HepG2 (cell line): ENCODE data around the gene SCG2.

Source experiments
- NBN ChIP-seq: fragments of 450-650 bp; conservative IDR thresholded peaks from 2 replicates; pipeline ENCODE4 v1.6.1; 2017
- POLR2AphosphoS5 ChIP-seq: IDR thresholded peaks from 2 replicates; pipeline ENCODE4 v1.6.1; 2012; ENCODE audit warnings: low read depth, low read length
- RXRA ChIP-seq: sonication (generic); formaldehyde crosslinking; IDR thresholded peaks from 2 replicates; pipeline ENCODE4 v1.5.1; 2020; ENCODE audit warnings: missing genetic modification reagents
- XBP1 ChIP-seq: sonication (generic); formaldehyde crosslinking; IDR thresholded peaks from 2 replicates; pipeline ENCODE4 v1.5.0; 2020; ENCODE audit warnings: missing genetic modification reagents
- TF ChIP-seq, protein P1 (sequence below): sonication (generic); formaldehyde crosslinking; IDR thresholded peaks from 2 replicates; pipeline ENCODE4 v1.5.0; 2020; ENCODE audit warnings: mild to moderate bottlenecking, missing genetic modification reagents, moderate library complexity
- TF ChIP-seq, protein P2 (sequence below): IDR thresholded peaks from 2 replicates; pipeline ENCODE4 v1.6.1; 2012; ENCODE audit warnings: inconsistent platforms
- TF ChIP-seq, protein P3 (sequence below): sonication (generic); formaldehyde crosslinking; IDR thresholded peaks from 2 replicates; pipeline ENCODE4 v1.5.0; 2020; ENCODE audit warnings: mild to moderate bottlenecking, missing genetic modification reagents

DNA sequence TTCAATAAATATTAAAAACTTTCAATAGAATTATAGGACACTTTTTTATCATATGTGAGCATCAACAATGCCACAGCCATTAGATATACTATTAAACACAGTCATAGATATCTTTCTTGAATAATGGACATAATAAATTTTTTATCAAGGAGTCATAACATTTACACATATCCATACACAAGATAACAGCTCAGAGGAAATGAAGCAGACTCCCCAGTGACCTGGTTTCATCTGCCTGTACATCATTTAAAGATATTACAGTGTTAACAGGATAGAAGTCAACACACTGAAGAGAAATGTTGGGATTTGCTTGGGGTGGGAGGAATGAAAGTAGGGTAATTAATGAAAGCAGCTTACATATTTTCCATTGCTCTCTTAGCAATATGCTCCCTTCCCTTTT lies 5.1 kb downstream of the SCG2 start:
- TF ChIP-seq, protein P1, sequence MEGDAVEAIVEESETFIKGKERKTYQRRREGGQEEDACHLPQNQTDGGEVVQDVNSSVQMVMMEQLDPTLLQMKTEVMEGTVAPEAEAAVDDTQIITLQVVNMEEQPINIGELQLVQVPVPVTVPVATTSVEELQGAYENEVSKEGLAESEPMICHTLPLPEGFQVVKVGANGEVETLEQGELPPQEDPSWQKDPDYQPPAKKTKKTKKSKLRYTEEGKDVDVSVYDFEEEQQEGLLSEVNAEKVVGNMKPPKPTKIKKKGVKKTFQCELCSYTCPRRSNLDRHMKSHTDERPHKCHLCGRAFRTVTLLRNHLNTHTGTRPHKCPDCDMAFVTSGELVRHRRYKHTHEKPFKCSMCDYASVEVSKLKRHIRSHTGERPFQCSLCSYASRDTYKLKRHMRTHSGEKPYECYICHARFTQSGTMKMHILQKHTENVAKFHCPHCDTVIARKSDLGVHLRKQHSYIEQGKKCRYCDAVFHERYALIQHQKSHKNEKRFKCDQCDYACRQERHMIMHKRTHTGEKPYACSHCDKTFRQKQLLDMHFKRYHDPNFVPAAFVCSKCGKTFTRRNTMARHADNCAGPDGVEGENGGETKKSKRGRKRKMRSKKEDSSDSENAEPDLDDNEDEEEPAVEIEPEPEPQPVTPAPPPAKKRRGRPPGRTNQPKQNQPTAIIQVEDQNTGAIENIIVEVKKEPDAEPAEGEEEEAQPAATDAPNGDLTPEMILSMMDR (CRISPR knock-in tag) = no peak
- TF ChIP-seq RXRA (CRISPR knock-in tag) (no peak), XBP1 (CRISPR knock-in tag) (no peak), POLR2AphosphoS5 (no peak), NBN (no peak)
- TF ChIP-seq, protein P2, sequence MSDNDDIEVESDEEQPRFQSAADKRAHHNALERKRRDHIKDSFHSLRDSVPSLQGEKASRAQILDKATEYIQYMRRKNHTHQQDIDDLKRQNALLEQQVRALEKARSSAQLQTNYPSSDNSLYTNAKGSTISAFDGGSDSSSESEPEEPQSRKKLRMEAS = no peak
- TF ChIP-seq, protein P3, sequence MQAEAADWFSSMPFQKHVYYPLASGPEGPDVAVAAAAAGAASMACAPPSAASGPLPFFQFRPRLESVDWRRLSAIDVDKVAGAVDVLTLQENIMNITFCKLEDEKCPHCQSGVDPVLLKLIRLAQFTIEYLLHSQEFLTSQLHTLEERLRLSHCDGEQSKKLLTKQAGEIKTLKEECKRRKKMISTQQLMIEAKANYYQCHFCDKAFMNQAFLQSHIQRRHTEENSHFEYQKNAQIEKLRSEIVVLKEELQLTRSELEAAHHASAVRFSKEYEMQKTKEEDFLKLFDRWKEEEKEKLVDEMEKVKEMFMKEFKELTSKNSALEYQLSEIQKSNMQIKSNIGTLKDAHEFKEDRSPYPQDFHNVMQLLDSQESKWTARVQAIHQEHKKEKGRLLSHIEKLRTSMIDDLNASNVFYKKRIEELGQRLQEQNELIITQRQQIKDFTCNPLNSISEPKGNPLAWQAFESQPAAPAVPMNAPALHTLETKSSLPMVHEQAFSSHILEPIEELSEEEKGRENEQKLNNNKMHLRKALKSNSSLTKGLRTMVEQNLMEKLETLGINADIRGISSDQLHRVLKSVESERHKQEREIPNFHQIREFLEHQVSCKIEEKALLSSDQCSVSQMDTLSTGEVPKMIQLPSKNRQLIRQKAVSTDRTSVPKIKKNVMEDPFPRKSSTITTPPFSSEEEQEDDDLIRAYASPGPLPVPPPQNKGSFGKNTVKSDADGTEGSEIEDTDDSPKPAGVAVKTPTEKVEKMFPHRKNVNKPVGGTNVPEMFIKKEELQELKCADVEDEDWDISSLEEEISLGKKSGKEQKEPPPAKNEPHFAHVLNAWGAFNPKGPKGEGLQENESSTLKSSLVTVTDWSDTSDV (CRISPR knock-in tag) = no peak
